ENCODE data around the gene AREL1. TPM values are rescaled to one million over a fixed set of nuclear protein-coding genes. Genes with fewer than 3 reads are reported as not detected.

AREL1 gene
- total RNA-seq, 1 experiment from 2014 or later = 27.7 TPM

GRCh38 chr14:74710480-74710879 is 2.4 kb downstream of the AREL1 start:
- DNase-seq (ENCODE audit: unreplicated experiment) = no peak
- BruUV-seq (replicated peaks) = no TSS peak
- intact Hi-C loops (cut with micrococcal nuclease) = no loop called here
- H3K27ac Mint-ChIP-seq (ENCODE audit: low read depth, unreplicated experiment) = no peak overlapping the region
- ChIA-PET CTCF (interaction anchor here (0.5 to 0.9 kb wide), 3 partner anchors 52 to 143 kb away, joined by 3 to 5 read pairs (median 4); no protein-coding TSS in a partner anchor), POLR2A (interaction anchor here (0.7 kb wide), 1 partner anchor 140 kb away, joined by 3 read pairs; no protein-coding TSS in a partner anchor)
- peak overlapping the region; percentile 23 for H3K4me3 Mint-ChIP-seq (ENCODE audit: unreplicated experiment)
- no peaks in the 10 kb centered on the region for H3K9me3 Mint-ChIP-seq (ENCODE audit: unreplicated experiment)
- H3K4me1 Mint-ChIP-seq (ENCODE audit: insufficient read depth, unreplicated experiment) = peaks cover 15% of the 10 kb centered on the region
- H3K36me3 Mint-ChIP-seq (ENCODE audit: insufficient read depth, unreplicated experiment) = peaks cover 29% of the 10 kb centered on the region
- H3K27me3 Mint-ChIP-seq (ENCODE audit: insufficient read depth, unreplicated experiment) = no peaks in the 10 kb centered on the region
- TF ChIP-seq CTCF (IDR thresholded peaks at IDR 0.05; ENCODE audit: unreplicated experiment) = no peak

DNA sequence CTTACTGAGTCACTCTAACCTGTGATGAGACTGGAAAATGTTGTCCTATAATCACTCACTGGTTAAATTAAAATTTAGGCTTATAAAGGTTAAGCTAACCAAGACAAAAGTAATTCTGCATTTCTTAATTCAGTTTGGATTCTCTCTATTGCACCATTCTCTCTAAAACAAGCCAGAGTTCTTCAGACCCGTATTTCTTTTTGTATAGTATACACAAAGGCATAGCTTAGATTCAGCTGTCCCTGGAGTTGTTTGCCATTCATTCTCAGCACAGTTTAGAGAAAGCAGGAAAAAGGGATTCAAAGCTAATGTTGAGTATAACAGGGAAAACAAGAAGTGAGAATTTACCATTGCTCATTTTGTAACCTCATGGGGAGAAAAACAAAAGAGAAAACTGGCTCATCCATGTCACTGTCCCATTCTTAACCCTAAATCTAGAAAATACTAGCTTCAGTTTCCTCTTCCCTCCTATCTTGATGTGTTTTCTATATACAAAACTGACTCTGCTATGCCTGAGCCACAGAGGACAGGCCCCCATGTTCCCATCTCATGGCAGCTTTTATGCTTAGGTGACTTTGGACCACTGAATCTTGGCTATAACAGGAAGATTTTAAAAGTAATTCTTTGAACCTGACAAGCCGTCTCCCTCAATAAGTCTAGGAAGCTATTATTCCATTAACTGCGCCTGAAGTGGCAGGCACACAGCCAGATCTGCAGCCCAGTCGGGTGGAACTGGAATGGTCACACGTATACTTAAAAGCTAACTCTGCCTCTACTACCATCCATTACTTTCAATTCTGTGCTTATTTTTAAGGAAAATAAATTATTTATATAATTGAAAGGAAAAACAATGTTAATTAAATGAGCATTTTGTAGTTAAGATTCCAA is 7.0 kb downstream of the AREL1 start:
- Mint-ChIP-seq H3K27ac (ENCODE audit: low read depth, unreplicated experiment) (no peak overlapping the region), H3K36me3 (ENCODE audit: insufficient read depth, unreplicated experiment) (peaks cover 17% of the 10 kb centered on the region), H3K27me3 (ENCODE audit: insufficient read depth, unreplicated experiment) (no peaks in the 10 kb centered on the region), H3K4me3 (ENCODE audit: unreplicated experiment) (no peak overlapping the region), H3K9me3 (ENCODE audit: unreplicated experiment) (peaks cover 16% of the 10 kb centered on the region), H3K4me1 (ENCODE audit: insufficient read depth, unreplicated experiment) (peaks cover 17% of the 10 kb centered on the region)
- no TSS peak for BruUV-seq (replicated peaks)
- POLR2A ChIA-PET = interaction anchor here (0.9 kb wide), 1 partner anchor 13 kb away, joined by 4 read pairs; no protein-coding TSS in a partner anchor
- intact Hi-C loops (cut with micrococcal nuclease) = no loop called here
- TF ChIP-seq CTCF (IDR thresholded peaks at IDR 0.05; ENCODE audit: unreplicated experiment) = no peak
- CTCF ChIA-PET = interaction anchor here (0.5 to 1.8 kb wide), 4 partner anchors 13 to 97 kb away, joined by 3 to 8 read pairs (median 3); no protein-coding TSS in a partner anchor
- no peak for DNase-seq (ENCODE audit: unreplicated experiment)

DNA sequence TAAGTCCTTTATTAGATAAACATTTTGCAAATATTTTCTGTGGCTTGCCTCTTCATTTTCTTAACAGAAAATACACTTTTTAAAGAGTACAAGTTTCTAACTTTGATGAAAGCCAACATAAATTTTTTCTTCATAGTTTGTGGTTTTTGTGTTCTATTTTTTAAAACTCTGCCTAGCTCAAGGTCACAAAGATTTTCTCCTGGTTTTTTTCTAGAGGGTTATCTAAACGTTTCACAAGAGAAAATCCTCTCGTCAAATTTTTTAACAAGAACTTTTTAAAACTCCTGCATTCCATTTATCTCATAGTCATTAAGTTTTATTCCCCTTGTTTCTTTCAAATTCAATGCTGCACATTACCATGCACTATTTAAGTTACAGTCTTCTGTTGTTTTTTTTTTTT is 8.2 kb downstream of the AREL1 start:
- no peak overlapping the region for H3K27ac Mint-ChIP-seq (ENCODE audit: low read depth, unreplicated experiment)
- CTCF ChIA-PET = no interaction called here

More for the DNA sequence above, 8.2 kb downstream of the AREL1 start:
- Mint-ChIP-seq H3K27me3 (ENCODE audit: insufficient read depth, unreplicated experiment) (no peaks in the 10 kb centered on the region), H3K4me1 (ENCODE audit: insufficient read depth, unreplicated experiment) (peaks cover 12% of the 10 kb centered on the region), H3K36me3 (ENCODE audit: insufficient read depth, unreplicated experiment) (peaks cover 17% of the 10 kb centered on the region), H3K9me3 (ENCODE audit: unreplicated experiment) (peaks cover 18% of the 10 kb centered on the region), H3K4me3 (ENCODE audit: unreplicated experiment) (no peak overlapping the region)
- intact Hi-C loops (cut with micrococcal nuclease) = no loop called here
- POLR2A ChIA-PET = interaction anchor here (0.6 to 1.0 kb wide), 2 partner anchors 9 to 10 kb away, joined by 3 read pairs; partner anchors contain the start of genes AREL1 and FCF1
- TF ChIP-seq CTCF (IDR thresholded peaks at IDR 0.05; ENCODE audit: unreplicated experiment) = no peak
- BruUV-seq (replicated peaks) = no TSS peak
- no peak for DNase-seq (ENCODE audit: unreplicated experiment)

Data from MCF 10A (cell line).